Erythroblast (primary cell): ENCODE data around the gene CEP170B.

Experiments used
- GATA1 ChIP-seq: IDR thresholded peaks from 2 replicates; pipeline ENCODE4 v1.6.1; 2011; ENCODE audit warnings: low read depth, mild to moderate bottlenecking, control low read depth, low read length, moderate library complexity
- POLR2A ChIP-seq: IDR thresholded peaks from 2 replicates; pipeline ENCODE4 v1.6.1; 2011; ENCODE audit warnings: mild to moderate bottlenecking, low read length

GRCh38 chr14:104917116-104917515 lies 52.0 kb downstream of the CEP170B start:
- no peak for TF ChIP-seq POLR2A
- no peak for TF ChIP-seq GATA1
